Measurements from ENCODE around the gene EVPL. TPM values are rescaled to one million over a fixed set of nuclear protein-coding genes. Genes with fewer than 3 reads are reported as not detected.

Gene EVPL
- total RNA-seq, 2 experiments from 2014 or later = 5.1 to 9.9 TPM

- POLR2A ChIA-PET = interaction anchor here (0.6 kb wide), 1 partner anchor 283 kb away, joined by 3 read pairs; no protein-coding TSS in a partner anchor
- CTCF ChIA-PET (ENCODE audit: unreplicated experiment) = no interaction called here
- Histone ChIP-seq H4K20me1 (ENCODE audit: insufficient read depth, low read length) (no peaks in the 10 kb centered on the region), H2AFZ (ENCODE audit: low read length) (no peak overlapping the region), H3K4me3 (ENCODE audit: low read depth, low read length, poor library complexity, severe bottlenecking) (no peak overlapping the region), H3K36me3 (ENCODE audit: insufficient read depth, low read length) (no peaks in the 10 kb centered on the region), H3K27ac (ENCODE audit: low read depth, low read length, poor library complexity, severe bottlenecking) (no peak overlapping the region), H3K9me2 (ENCODE audit: insufficient read depth, low read length) (no peaks in the 10 kb centered on the region), H3K79me2 (ENCODE audit: insufficient read depth, low read depth, low read length) (no peaks in the 10 kb centered on the region), H3K4me1 (ENCODE audit: insufficient read depth, low read length, poor library complexity, severe bottlenecking) (peaks cover 22% of the 10 kb centered on the region), H3K9me3 (ENCODE audit: low read length) (no peaks in the 10 kb centered on the region), H3K4me2 (ENCODE audit: low read length) (no peak overlapping the region)
- intact Hi-C loops (cut with micrococcal nuclease; ENCODE audit: unreplicated experiment) = no loop called here
- DNase-seq (ENCODE audit: low spot score) = no peak
- TF ChIP-seq, protein P1, sequence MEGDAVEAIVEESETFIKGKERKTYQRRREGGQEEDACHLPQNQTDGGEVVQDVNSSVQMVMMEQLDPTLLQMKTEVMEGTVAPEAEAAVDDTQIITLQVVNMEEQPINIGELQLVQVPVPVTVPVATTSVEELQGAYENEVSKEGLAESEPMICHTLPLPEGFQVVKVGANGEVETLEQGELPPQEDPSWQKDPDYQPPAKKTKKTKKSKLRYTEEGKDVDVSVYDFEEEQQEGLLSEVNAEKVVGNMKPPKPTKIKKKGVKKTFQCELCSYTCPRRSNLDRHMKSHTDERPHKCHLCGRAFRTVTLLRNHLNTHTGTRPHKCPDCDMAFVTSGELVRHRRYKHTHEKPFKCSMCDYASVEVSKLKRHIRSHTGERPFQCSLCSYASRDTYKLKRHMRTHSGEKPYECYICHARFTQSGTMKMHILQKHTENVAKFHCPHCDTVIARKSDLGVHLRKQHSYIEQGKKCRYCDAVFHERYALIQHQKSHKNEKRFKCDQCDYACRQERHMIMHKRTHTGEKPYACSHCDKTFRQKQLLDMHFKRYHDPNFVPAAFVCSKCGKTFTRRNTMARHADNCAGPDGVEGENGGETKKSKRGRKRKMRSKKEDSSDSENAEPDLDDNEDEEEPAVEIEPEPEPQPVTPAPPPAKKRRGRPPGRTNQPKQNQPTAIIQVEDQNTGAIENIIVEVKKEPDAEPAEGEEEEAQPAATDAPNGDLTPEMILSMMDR (conservative IDR thresholded peaks at IDR 0.05; ENCODE audit: low read length) = no peak
- no peak for TF ChIP-seq EZH2phosphoT487 (IDR thresholded peaks at IDR 0.05; ENCODE audit: borderline replicate concordance, low read depth, low read length)
- no TSS peak for BruUV-seq (replicated peaks)
Measured at GRCh38 chr17:76026714-76027158, 370 bp downstream of the EVPL start.

DNA sequence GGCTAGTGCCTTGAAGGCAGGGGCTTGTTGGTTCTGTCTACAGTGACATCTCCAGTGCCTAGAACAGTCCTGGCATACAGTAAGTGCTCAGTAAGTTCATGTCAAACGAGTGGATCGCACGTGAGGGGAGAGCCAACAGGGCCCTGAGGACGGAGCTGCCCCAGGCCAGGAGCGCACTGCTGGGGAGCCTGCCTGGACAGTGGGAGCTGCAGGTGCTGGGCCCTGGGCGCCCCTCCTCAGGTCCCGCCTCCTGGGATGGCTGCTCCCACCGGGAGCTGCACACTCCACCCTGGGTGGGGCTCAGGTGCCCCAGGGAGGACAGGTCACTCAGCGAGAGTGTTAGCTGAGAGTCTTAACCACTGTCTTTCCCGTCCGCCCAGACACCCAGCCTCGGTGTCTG lies 1.8 kb downstream of the EVPL start:
- Histone ChIP-seq H3K4me3 (ENCODE audit: low read depth, low read length, poor library complexity, severe bottlenecking) (no peak overlapping the region), H3K79me2 (ENCODE audit: insufficient read depth, low read depth, low read length) (no peaks in the 10 kb centered on the region), H3K4me2 (ENCODE audit: low read length) (no peak overlapping the region), H3K36me3 (ENCODE audit: insufficient read depth, low read length) (no peaks in the 10 kb centered on the region), H3K27ac (ENCODE audit: low read depth, low read length, poor library complexity, severe bottlenecking) (no peak overlapping the region), H2AFZ (ENCODE audit: low read length) (no peak overlapping the region), H4K20me1 (ENCODE audit: insufficient read depth, low read length) (no peaks in the 10 kb centered on the region), H3K9me2 (ENCODE audit: insufficient read depth, low read length) (no peaks in the 10 kb centered on the region), H3K9me3 (ENCODE audit: low read length) (no peaks in the 10 kb centered on the region), H3K4me1 (ENCODE audit: insufficient read depth, low read length, poor library complexity, severe bottlenecking) (peaks cover 37% of the 10 kb centered on the region)
- DNase-seq (ENCODE audit: low spot score) = no peak
- POLR2A ChIA-PET = no interaction called here
- CTCF ChIA-PET (ENCODE audit: unreplicated experiment) = interaction anchor here (0.6 to 1.1 kb wide), 2 partner anchors 25 to 250 kb away, joined by 3 read pairs; partner anchors contain the start of gene CDK3
- no TSS peak for BruUV-seq (replicated peaks)
- TF ChIP-seq EZH2phosphoT487 (IDR thresholded peaks at IDR 0.05; ENCODE audit: borderline replicate concordance, low read depth, low read length) = no peak
- TF ChIP-seq, protein P1 (conservative IDR thresholded peaks at IDR 0.05; ENCODE audit: low read length) = no peak
- intact Hi-C loops (cut with micrococcal nuclease; ENCODE audit: unreplicated experiment) = no loop called here

DNA sequence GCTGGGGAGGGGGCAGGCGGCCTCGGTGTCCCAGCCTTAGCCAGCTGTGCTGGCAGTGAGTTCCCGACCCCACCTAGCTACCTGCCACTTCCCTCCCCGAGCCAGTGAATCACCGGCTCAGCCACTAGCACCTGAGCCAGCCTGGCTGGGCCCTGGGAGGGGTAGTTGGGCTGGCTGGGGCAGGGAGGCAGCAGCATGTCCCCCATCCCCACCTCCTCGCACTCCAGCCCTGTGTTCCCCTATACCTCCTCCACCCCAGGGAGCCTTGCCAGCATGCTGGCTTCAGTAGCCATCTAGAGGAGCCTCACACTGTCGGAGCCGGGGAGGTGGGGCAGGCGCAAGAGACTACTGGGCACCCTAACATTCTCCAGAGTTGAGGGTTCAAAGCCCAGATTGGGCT lies 2.8 kb downstream of the EVPL start:
- ChIA-PET POLR2A (no interaction called here), CTCF (ENCODE audit: unreplicated experiment) (interaction anchor here (0.7 kb wide), 1 partner anchor 360 kb away, joined by 3 read pairs; the partner anchor contains the start of gene SPHK1)
- DNase-seq (ENCODE audit: low spot score) = no peak
- Histone ChIP-seq H3K4me1 (ENCODE audit: insufficient read depth, low read length, poor library complexity, severe bottlenecking) (peaks cover 38% of the 10 kb centered on the region), H4K20me1 (ENCODE audit: insufficient read depth, low read length) (no peaks in the 10 kb centered on the region), H3K9me3 (ENCODE audit: low read length) (no peaks in the 10 kb centered on the region), H3K4me3 (ENCODE audit: low read depth, low read length, poor library complexity, severe bottlenecking) (no peak overlapping the region), H3K4me2 (ENCODE audit: low read length) (no peak overlapping the region), H2AFZ (ENCODE audit: low read length) (no peak overlapping the region), H3K9me2 (ENCODE audit: insufficient read depth, low read length) (no peaks in the 10 kb centered on the region), H3K27ac (ENCODE audit: low read depth, low read length, poor library complexity, severe bottlenecking) (no peak overlapping the region), H3K36me3 (ENCODE audit: insufficient read depth, low read length) (no peaks in the 10 kb centered on the region), H3K79me2 (ENCODE audit: insufficient read depth, low read depth, low read length) (no peaks in the 10 kb centered on the region)
- intact Hi-C loops (cut with micrococcal nuclease; ENCODE audit: unreplicated experiment) = no loop called here
- no peak for TF ChIP-seq EZH2phosphoT487 (IDR thresholded peaks at IDR 0.05; ENCODE audit: borderline replicate concordance, low read depth, low read length)
- TF ChIP-seq, protein P1 (conservative IDR thresholded peaks at IDR 0.05; ENCODE audit: low read length) = no peak
- BruUV-seq (replicated peaks) = no TSS peak

All from OCI-LY7 (cell line).